HEK293 (cell line): ENCODE measurements around the gene ZNF394.

ENCODE experiments used
- CTCF ChIA-PET: fragments of 350-600 bp; formaldehyde crosslinking; extraction: SDS; loops from one replicate; lab custom pipeline; 2021; ENCODE audit warnings: antibody characterized with exemption; lab: Yijun Ruan, JAX
- POLR2A ChIA-PET: fragments of 300-600 bp; formaldehyde crosslinking; extraction: SDS; loops from one replicate; lab custom pipeline; 2020; ENCODE audit warnings: antibody characterized with exemption, inconsistent platforms; lab: Yijun Ruan, JAX
- H3K27ac ChIP-seq: fragments of 200-500 bp; sonication (Bioruptor generic); 2 replicates; pipeline ENCODE4 v1.5.1; 2014; ENCODE audit warnings: low read depth, low read length, control low read depth, inconsistent platforms; ENCODE audit errors: extremely low read depth
- H3K36me3 ChIP-seq, 2 experiments: fragments of 200-500 bp in 1 of 2; sonication (Bioruptor generic) in 1 of 2; 1 replicate in 1 of 2; 2 replicates in 1 of 2; pipeline ENCODE4 v1.5.1; 2014 to 2017; ENCODE audit warnings: inconsistent platforms in 2 of 2, low read length in 2 of 2; ENCODE audit not compliant: control insufficient read depth in 2 of 2, insufficient read depth in 1 of 2
- H3K4me1 ChIP-seq: fragments of 200-500 bp; sonication (Bioruptor generic); 2 replicates; pipeline ENCODE4 v1.5.1; 2014; ENCODE audit warnings: mild to moderate bottlenecking, low read length, inconsistent platforms; ENCODE audit not compliant: control insufficient read depth, insufficient read depth
- H3K4me3 ChIP-seq: 2 replicates; pipeline ENCODE4 v1.5.1; 2011; ENCODE audit warnings: low read depth, mild to moderate bottlenecking, control low read depth, low read length, moderate library complexity
- H3K9me3 ChIP-seq: fragments of 200-500 bp; sonication (Bioruptor generic); 2 replicates; pipeline ENCODE4 v1.5.1; 2014; ENCODE audit warnings: low read depth, low read length, inconsistent platforms; ENCODE audit not compliant: control insufficient read depth, insufficient read depth
- AEBP2 ChIP-seq: fragments of 450-650 bp; formaldehyde crosslinking; IDR thresholded peaks from 2 replicates; pipeline ENCODE4 v1.5.1; 2016; ENCODE audit warnings: missing biosample characterization, missing genetic modification characterization, borderline replicate concordance
- GFI1B ChIP-seq: fragments of 450-650 bp; formaldehyde crosslinking; IDR thresholded peaks from 2 replicates; pipeline ENCODE4 v1.5.1; 2016; ENCODE audit warnings: missing biosample characterization, missing genetic modification characterization
- GLI2 ChIP-seq: fragments of 450-650 bp; formaldehyde crosslinking; IDR thresholded peaks from 2 replicates; pipeline ENCODE4; 2017; ENCODE audit warnings: missing biosample characterization, missing genetic modification characterization, low read depth, borderline replicate concordance
- PRDM2 ChIP-seq: fragments of 450-650 bp; formaldehyde crosslinking; IDR thresholded peaks from 2 replicates; pipeline ENCODE4 v1.5.1; 2016; ENCODE audit warnings: missing biosample characterization, missing genetic modification characterization, borderline replicate concordance
- SCRT1 ChIP-seq: fragments of 450-650 bp; formaldehyde crosslinking; IDR thresholded peaks from 2 replicates; pipeline ENCODE4 v1.5.1; 2016; ENCODE audit warnings: missing biosample characterization, missing genetic modification characterization, borderline replicate concordance
- ZFP37 ChIP-seq: fragments of 450-650 bp; formaldehyde crosslinking; IDR thresholded peaks from 2 replicates; pipeline ENCODE4 v1.5.1; 2016; ENCODE audit warnings: missing biosample characterization, missing genetic modification characterization
- ZNF175 ChIP-seq: fragments of 450-650 bp; formaldehyde crosslinking; IDR thresholded peaks from 2 replicates; pipeline ENCODE4 v1.5.1; 2016; ENCODE audit warnings: missing biosample characterization, missing genetic modification characterization
- ZNF202 ChIP-seq: fragments of 450-650 bp; formaldehyde crosslinking; IDR thresholded peaks from 2 replicates; pipeline ENCODE4 v1.5.1; 2016; ENCODE audit warnings: missing biosample characterization, missing genetic modification characterization, borderline replicate concordance
- ZNF280C ChIP-seq: fragments of 450-650 bp; formaldehyde crosslinking; IDR thresholded peaks from 2 replicates; pipeline ENCODE4 v1.5.1; 2016; ENCODE audit warnings: missing biosample characterization, missing genetic modification characterization
- ZNF350 ChIP-seq: fragments of 450-650 bp; formaldehyde crosslinking; IDR thresholded peaks from 2 replicates; pipeline ENCODE4 v1.5.0; 2017; ENCODE audit warnings: missing biosample characterization, mild to moderate bottlenecking, missing genetic modification characterization
- ZNF704 ChIP-seq: fragments of 450-650 bp; formaldehyde crosslinking; IDR thresholded peaks from 2 replicates; pipeline ENCODE4 v1.5.1; 2016; ENCODE audit warnings: missing biosample characterization, missing genetic modification characterization
- TF ChIP-seq, protein P1 (sequence below): fragments of 450-650 bp; formaldehyde crosslinking; IDR thresholded peaks from 2 replicates; pipeline ENCODE4 v1.5.1; 2016; ENCODE audit warnings: missing biosample characterization, missing genetic modification characterization, low read depth

The ZNF394 gene

GRCh38 chr7:99473315-99473596, 26.8 kb downstream of the ZNF394 start:
- Histone ChIP-seq H3K4me1 (no peaks in the 10 kb centered on the region), H3K27ac (peak overlapping the region; percentile 57), H3K4me3 (peak overlapping the region; percentile 85), H3K36me3 (peaks cover 0 to 18% of the 10 kb centered on the region in 2 experiments; a peak in 2 of 3 replicates), H3K9me3 (no peaks in the 10 kb centered on the region)
- POLR2A ChIA-PET = interaction anchor here (0.6 to 1.7 kb wide), 3 partner anchors 27 to 142 kb away, joined by 3 to 8 read pairs (median 6); partner anchors contain the start of genes ZKSCAN5 and ZNF394
- TF ChIP-seq ZNF175 (tag by site-specific recombination) (no peak), ZNF704 (tag by site-specific recombination) (no peak), ZNF202 (tag by site-specific recombination) (no peak), ZNF280C (tag by site-specific recombination) (no peak), ZFP37 (no peak), PRDM2 (tag by site-specific recombination) (no peak), GLI2 (tag by site-specific recombination) (no peak), GFI1B (no peak), SCRT1 (tag by site-specific recombination) (no peak), ZNF350 (no peak), AEBP2 (tag by site-specific recombination) (no peak)
- TF ChIP-seq, protein P1, sequence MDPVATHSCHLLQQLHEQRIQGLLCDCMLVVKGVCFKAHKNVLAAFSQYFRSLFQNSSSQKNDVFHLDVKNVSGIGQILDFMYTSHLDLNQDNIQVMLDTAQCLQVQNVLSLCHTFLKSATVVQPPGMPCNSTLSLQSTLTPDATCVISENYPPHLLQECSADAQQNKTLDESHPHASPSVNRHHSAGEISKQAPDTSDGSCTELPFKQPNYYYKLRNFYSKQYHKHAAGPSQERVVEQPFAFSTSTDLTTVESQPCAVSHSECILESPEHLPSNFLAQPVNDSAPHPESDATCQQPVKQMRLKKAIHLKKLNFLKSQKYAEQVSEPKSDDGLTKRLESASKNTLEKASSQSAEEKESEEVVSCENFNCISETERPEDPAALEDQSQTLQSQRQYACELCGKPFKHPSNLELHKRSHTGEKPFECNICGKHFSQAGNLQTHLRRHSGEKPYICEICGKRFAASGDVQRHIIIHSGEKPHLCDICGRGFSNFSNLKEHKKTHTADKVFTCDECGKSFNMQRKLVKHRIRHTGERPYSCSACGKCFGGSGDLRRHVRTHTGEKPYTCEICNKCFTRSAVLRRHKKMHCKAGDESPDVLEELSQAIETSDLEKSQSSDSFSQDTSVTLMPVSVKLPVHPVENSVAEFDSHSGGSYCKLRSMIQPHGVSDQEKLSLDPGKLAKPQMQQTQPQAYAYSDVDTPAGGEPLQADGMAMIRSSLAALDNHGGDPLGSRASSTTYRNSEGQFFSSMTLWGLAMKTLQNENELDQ (tag by site-specific recombination) = no peak
- CTCF ChIA-PET = interaction anchor here (0.6 kb wide), 1 partner anchor 75 kb away, joined by 3 read pairs; no protein-coding TSS in a partner anchor
